Mucosa of descending colon (tissue), 3 donors: ENCODE results near the gene YPEL1. TPM values are rescaled to one million over a fixed set of nuclear protein-coding genes. Genes with fewer than 3 reads are reported as not detected.

Experiments
- ATAC-seq: fragments of 200-7000 bp; cut with Tn5 transposase; one replicate; pipeline ENCODE4 v1.9.1; 2020; ENCODE audit warnings: mild to moderate bottlenecking, moderate library complexity
- DNase-seq, 3 donors: peaks; one replicate each; pipeline ENCODE4 v3.0.0-alpha.2; 2020
- H3K36me3 ChIP-seq: fragments of 200-600 bp; one replicate; pipeline ENCODE4 v1.8.0; 2021; ENCODE audit warnings: low read depth, mild to moderate bottlenecking
- H3K4me1 ChIP-seq: fragments of 200-600 bp; one replicate; pipeline ENCODE4 v1.8.0; 2021; ENCODE audit warnings: low read depth, mild to moderate bottlenecking
- H3K4me3 ChIP-seq: fragments of 200-600 bp; one replicate; pipeline ENCODE4 v1.8.0; 2021; ENCODE audit warnings: mild to moderate bottlenecking
- H3K9me3 ChIP-seq: fragments of 200-600 bp; one replicate; pipeline ENCODE4 v1.8.0; 2021; ENCODE audit warnings: mild to moderate bottlenecking
- CTCF ChIP-seq: fragments of 200-600 bp; IDR thresholded peaks from one replicate; pipeline ENCODE4 v1.8.0; 2022; ENCODE audit warnings: antibody characterized with exemption, mild to moderate bottlenecking
- intact Hi-C, 2 donors: fragments of 100-400 bp; cut with DNase I in 1 of 2; cut with micrococcal nuclease in 1 of 2; formaldehyde crosslinking; loops; one replicate each; pipeline versions ENCODE4 v1.11.0 to v1.11.1; 2022; cut with DNase I, micrococcal nuclease
- total RNA-seq, 3 donors: library from RNA; stranded (reverse); fragmentation: NEBNext Ultra II Directional in 2 of 3; extraction: Animal tissue kit (Norgen Biotek cat#: 25700) in 2 of 3; gene quantifications; one replicate each; pipeline versions ENCODE4 v1.2.1 to v1.2.4, GENCODE V29; 2021 to 2023
- donor health status: DM: no; HTN: no; CAD: no; lungs with moderate emphysema.
- donor health status: DM: no; HTN: no; CAD: no.
- donor health status: DM: no; HTN: yes; CAD: no.

Gene YPEL1
- total RNA-seq, 3 donors from 2014 or later, result 2.7 to 6.8 (median 2.8) TPM

- Histone ChIP-seq H3K4me3 (no peak overlapping the region), H3K36me3 (no peaks in the 10 kb centered on the region), H3K4me1 (no peaks in the 10 kb centered on the region), H3K9me3 (no peaks in the 10 kb centered on the region)
- no peak for TF ChIP-seq CTCF
- DNase-seq (no peak), ATAC-seq (no peak)
- intact Hi-C loops, result loop anchor here (5.0 kb wide), 2 partner anchors 232 to 242 kb away; partner anchors contain the start of gene PPM1F (in 1 of the 2)
These were observed 25.4 kb downstream of the YPEL1 start for GRCh38 chr22:21710156-21710555.

GRCh38 chr22:21709688-21710087 lies 25.9 kb downstream of the YPEL1 start:
- TF ChIP-seq CTCF, result no peak
- intact Hi-C loops, result loop anchor here (5.0 kb wide), 2 partner anchors 233 to 243 kb away; partner anchors contain the start of gene PPM1F (in 1 of the 2)
- no peaks in the 10 kb centered on the region for H3K9me3 ChIP-seq
- H3K36me3 ChIP-seq, result no peaks in the 10 kb centered on the region
- H3K4me3 ChIP-seq, result no peak overlapping the region
- ATAC-seq, result no peak
- no peaks in the 10 kb centered on the region for H3K4me1 ChIP-seq
- no peak for DNase-seq

GRCh38 chr22:21708960-21709359 lies 26.6 kb downstream of the YPEL1 start:
- Histone ChIP-seq H3K9me3 (no peaks in the 10 kb centered on the region), H3K36me3 (no peaks in the 10 kb centered on the region), H3K4me3 (no peak overlapping the region), H3K4me1 (no peaks in the 10 kb centered on the region)
- ATAC-seq (no peak), DNase-seq (no peak)
- intact Hi-C loops, result no loop called here
- no peak for TF ChIP-seq CTCF

- no peak for TF ChIP-seq CTCF
- intact Hi-C loops, result no loop called here
- H3K9me3 ChIP-seq, result no peaks in the 10 kb centered on the region
- H3K4me1 ChIP-seq, result no peaks in the 10 kb centered on the region
- no peak for DNase-seq
- ATAC-seq, result peak; percentile 45
- H3K36me3 ChIP-seq, result no peaks in the 10 kb centered on the region
- no peak overlapping the region for H3K4me3 ChIP-seq
These were observed 27.9 kb downstream of the YPEL1 start for GRCh38 chr22:21707677-21708076.

- H3K4me3 ChIP-seq, result no peak overlapping the region
- ATAC-seq (no peak), DNase-seq (no peak)
- intact Hi-C loops, result no loop called here
- TF ChIP-seq CTCF, result no peak
- no peaks in the 10 kb centered on the region for H3K4me1 ChIP-seq
- H3K36me3 ChIP-seq, result no peaks in the 10 kb centered on the region
- H3K9me3 ChIP-seq, result no peaks in the 10 kb centered on the region
These were observed 31.8 kb downstream of the YPEL1 start for GRCh38 chr22:21703684-21704316.
